Right lobe of liver (tissue), 4 donors: ENCODE data around the gene RPS6KA2.

Experiments used
- POLR2A ChIP-seq: fragments of 450-650 bp; IDR thresholded peaks from one replicate; pipeline ENCODE4 v1.6.1; 2017; ENCODE audit warnings: antibody characterized with exemption, mild to moderate bottlenecking
- TF ChIP-seq, protein P1 (sequence below), 4 donors: fragments of 200-600 bp in 3 of 4; fragments of 450-650 bp in 1 of 4; IDR thresholded peaks; one replicate each; pipeline versions ENCODE4 v1.5.1 to v1.8.0; 2016 to 2022; ENCODE audit warnings: antibody characterized with exemption in 4 of 4, mild to moderate bottlenecking in 2 of 4
- donor health status: DM: no; HTN: no; CAD: no.
- donor health status: DM: no; HTN: no; CAD: no.
- donor health status: DM: no; HTN: yes; CAD: no.

DNA sequence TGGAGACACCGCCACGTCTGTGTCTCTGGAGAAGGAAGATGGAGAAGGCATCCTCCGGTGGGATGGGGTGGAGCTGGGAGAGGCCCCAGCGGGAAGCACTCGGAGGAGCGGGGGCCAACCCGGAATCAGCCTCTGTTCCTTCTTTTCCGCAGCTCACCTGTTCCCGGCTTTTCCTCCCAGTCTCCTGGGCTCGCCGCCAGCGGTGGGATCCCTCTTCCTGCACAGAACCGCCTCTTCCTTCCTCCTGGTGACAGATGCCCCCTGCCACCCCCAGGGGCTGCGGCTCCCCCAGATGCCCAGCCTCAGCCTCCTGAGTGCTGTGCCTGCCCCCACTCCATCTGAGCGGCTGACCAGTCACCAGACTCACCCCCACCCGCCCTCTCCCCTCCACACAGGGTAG, 63.9 kb downstream of the RPS6KA2 start:
- TF ChIP-seq, protein P1, sequence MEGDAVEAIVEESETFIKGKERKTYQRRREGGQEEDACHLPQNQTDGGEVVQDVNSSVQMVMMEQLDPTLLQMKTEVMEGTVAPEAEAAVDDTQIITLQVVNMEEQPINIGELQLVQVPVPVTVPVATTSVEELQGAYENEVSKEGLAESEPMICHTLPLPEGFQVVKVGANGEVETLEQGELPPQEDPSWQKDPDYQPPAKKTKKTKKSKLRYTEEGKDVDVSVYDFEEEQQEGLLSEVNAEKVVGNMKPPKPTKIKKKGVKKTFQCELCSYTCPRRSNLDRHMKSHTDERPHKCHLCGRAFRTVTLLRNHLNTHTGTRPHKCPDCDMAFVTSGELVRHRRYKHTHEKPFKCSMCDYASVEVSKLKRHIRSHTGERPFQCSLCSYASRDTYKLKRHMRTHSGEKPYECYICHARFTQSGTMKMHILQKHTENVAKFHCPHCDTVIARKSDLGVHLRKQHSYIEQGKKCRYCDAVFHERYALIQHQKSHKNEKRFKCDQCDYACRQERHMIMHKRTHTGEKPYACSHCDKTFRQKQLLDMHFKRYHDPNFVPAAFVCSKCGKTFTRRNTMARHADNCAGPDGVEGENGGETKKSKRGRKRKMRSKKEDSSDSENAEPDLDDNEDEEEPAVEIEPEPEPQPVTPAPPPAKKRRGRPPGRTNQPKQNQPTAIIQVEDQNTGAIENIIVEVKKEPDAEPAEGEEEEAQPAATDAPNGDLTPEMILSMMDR (IDR thresholded peaks at IDR 0.05) = no peak
- TF ChIP-seq POLR2A = no peak
